Panc1 (cell line): Measurements from ENCODE around the gene HCN4. TPM values are rescaled to one million over a fixed set of nuclear protein-coding genes. Genes with fewer than 3 reads are reported as not detected.

Source experiments
- ATAC-seq: fragments of 200-7000 bp; cut with Tn5 transposase; 2 replicates; pipeline ENCODE4 v1.9.1; 2020; ENCODE audit warnings: mild to moderate bottlenecking, moderate library complexity
- BruUV-seq: library from RNA; stranded (reverse); fragments of 400-500 nt; replicated peaks from 2 replicates; lab custom pipeline; 2021; lab: Mats Ljungman, UMichigan
- CTCF ChIA-PET: fragments of 300-600 bp; sonication (Branson Sonifier 250); formaldehyde crosslinking; loops from one replicate; lab custom pipeline; 2022; ENCODE audit warnings: antibody characterized with exemption; lab: Charles Lee
- POLR2A ChIA-PET: fragments of 300-600 bp; sonication (Branson Sonifier 250); formaldehyde crosslinking; loops from one replicate; lab custom pipeline; 2022; ENCODE audit warnings: antibody characterized with exemption; lab: Charles Lee
- DNase-seq: peaks from one replicate; pipeline ENCODE4 v3.0.0-alpha.2; 2010; ENCODE audit warnings: low read depth, low spot score
- H3K27ac ChIP-seq: 2 replicates; pipeline ENCODE4 v1.5.1; 2011; ENCODE audit warnings: mild to moderate bottlenecking, low read length, inconsistent platforms
- H3K27me3 ChIP-seq: fragments of 200-500 bp; sonication (Bioruptor generic); 2 replicates; pipeline ENCODE4 v1.6.0; 2014; ENCODE audit warnings: low read length, inconsistent platforms; ENCODE audit not compliant: control insufficient read depth, insufficient read depth
- H3K36me3 ChIP-seq: fragments of 200-500 bp; sonication (Bioruptor generic); 2 replicates; pipeline ENCODE4 v1.5.1; 2014; ENCODE audit warnings: inconsistent platforms, mild to moderate bottlenecking, low read length, moderate library complexity; ENCODE audit not compliant: control insufficient read depth, insufficient read depth
- H3K4me1 ChIP-seq: 2 replicates; pipeline ENCODE4 v1.5.1; 2011; ENCODE audit warnings: inconsistent platforms, mild to moderate bottlenecking, low read length, moderate library complexity; ENCODE audit not compliant: control insufficient read depth, insufficient read depth
- H3K4me3 ChIP-seq, 2 experiments: 2 replicates each; pipeline ENCODE4 v1.5.1; 2011 to 2012; ENCODE audit warnings: low read depth in 2 of 2, low read length in 2 of 2, mild to moderate bottlenecking in 2 of 2, inconsistent platforms in 1 of 2, moderate library complexity in 1 of 2
- H3K9me3 ChIP-seq: fragments of 200-500 bp; sonication (Bioruptor generic); 2 replicates; pipeline ENCODE4 v1.5.1; 2014; ENCODE audit warnings: low read depth, mild to moderate bottlenecking, inconsistent platforms, low read length, moderate library complexity; ENCODE audit not compliant: control insufficient read depth, insufficient read depth
- POLR2AphosphoS5 ChIP-seq: IDR thresholded peaks from 2 replicates; pipeline ENCODE4 v1.6.1; 2012; ENCODE audit warnings: mild to moderate bottlenecking, low read depth, low read length, moderate library complexity
- SIN3A ChIP-seq: IDR thresholded peaks from 2 replicates; pipeline ENCODE4 v1.6.1; 2012; ENCODE audit warnings: low read depth, mild to moderate bottlenecking, low read length, moderate library complexity, borderline replicate concordance; ENCODE audit not compliant: insufficient read depth
- TCF7L2 ChIP-seq: IDR thresholded peaks from 2 replicates; pipeline ENCODE4 v1.6.1; 2011; ENCODE audit warnings: mild to moderate bottlenecking, low read depth, low read length, inconsistent platforms
- in situ Hi-C: cut with HindIII; loops from 2 replicates; pipeline ENCODE4 v1.10.0; 2016; ENCODE audit warnings: low sequenced_read_pairs, low pct_unique_long_range_greater_than_20kb
- intact Hi-C: fragments of 100-400 bp; cut with micrococcal nuclease; formaldehyde crosslinking; loops from one replicate; pipeline ENCODE4 v1.10.0; 2022; ENCODE audit not compliant: unreplicated experiment
- total RNA-seq: library from RNA; stranded (reverse); gene quantifications from one replicate; pipeline ENCODE4 v1.2.1, GENCODE V29; 2021; ENCODE audit not compliant: unreplicated experiment
- TF ChIP-seq, protein P1 (sequence below), 2 experiments: IDR thresholded peaks; 2 replicates each; pipeline ENCODE4 v1.6.1; 2011 to 2012; ENCODE audit warnings: low read depth in 2 of 2, control low read depth in 1 of 2, low read length in 1 of 2, mild to moderate bottlenecking in 1 of 2, moderate library complexity in 1 of 2; ENCODE audit not compliant: insufficient read depth in 1 of 2
- TF ChIP-seq, protein P2 (sequence below): fragments of 450-650 bp; IDR thresholded peaks from 2 replicates; pipeline ENCODE4 v1.5.1; 2017; ENCODE audit warnings: mild to moderate bottlenecking

Gene HCN4
- total RNA-seq, 1 experiment from 2014 or later: 0.15 TPM

DNA sequence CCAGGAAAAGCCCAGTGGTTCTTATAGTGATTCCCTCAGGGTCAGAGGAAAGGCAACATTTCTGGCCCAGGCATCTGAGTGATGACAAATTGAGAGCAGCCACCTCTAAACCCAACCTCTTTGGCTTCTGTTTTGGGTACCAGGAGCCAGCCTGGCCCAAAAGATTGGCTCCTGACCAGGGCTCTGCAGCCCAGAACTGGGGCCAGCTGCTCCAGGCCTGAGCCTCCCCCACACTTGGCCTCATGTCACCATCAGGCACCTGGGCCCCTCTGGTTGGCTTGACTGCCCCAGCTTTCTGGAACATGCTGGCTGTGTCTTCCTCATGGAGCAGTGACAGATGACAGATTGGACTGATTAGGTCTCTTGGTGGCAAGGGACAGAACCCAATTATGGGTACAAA is 26.0 kb upstream of the HCN4 start:
- Histone ChIP-seq H3K9me3 (no peaks in the 10 kb centered on the region), H3K4me1 (no peaks in the 10 kb centered on the region), H3K4me3 (no peak overlapping the region), H3K27ac (no peak overlapping the region), H3K27me3 (no peaks in the 10 kb centered on the region; the same call in 1 of the 2 replicates), H3K36me3 (no peaks in the 10 kb centered on the region)
- TF ChIP-seq POLR2AphosphoS5 (no peak), TCF7L2 (no peak)
- TF ChIP-seq, protein P1, sequence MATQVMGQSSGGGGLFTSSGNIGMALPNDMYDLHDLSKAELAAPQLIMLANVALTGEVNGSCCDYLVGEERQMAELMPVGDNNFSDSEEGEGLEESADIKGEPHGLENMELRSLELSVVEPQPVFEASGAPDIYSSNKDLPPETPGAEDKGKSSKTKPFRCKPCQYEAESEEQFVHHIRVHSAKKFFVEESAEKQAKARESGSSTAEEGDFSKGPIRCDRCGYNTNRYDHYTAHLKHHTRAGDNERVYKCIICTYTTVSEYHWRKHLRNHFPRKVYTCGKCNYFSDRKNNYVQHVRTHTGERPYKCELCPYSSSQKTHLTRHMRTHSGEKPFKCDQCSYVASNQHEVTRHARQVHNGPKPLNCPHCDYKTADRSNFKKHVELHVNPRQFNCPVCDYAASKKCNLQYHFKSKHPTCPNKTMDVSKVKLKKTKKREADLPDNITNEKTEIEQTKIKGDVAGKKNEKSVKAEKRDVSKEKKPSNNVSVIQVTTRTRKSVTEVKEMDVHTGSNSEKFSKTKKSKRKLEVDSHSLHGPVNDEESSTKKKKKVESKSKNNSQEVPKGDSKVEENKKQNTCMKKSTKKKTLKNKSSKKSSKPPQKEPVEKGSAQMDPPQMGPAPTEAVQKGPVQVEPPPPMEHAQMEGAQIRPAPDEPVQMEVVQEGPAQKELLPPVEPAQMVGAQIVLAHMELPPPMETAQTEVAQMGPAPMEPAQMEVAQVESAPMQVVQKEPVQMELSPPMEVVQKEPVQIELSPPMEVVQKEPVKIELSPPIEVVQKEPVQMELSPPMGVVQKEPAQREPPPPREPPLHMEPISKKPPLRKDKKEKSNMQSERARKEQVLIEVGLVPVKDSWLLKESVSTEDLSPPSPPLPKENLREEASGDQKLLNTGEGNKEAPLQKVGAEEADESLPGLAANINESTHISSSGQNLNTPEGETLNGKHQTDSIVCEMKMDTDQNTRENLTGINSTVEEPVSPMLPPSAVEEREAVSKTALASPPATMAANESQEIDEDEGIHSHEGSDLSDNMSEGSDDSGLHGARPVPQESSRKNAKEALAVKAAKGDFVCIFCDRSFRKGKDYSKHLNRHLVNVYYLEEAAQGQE (IDR thresholded peaks at IDR 0.05; ENCODE audit: insufficient read depth in 1 of 2, low read depth in 2 of 2, low read length in 1 of 2): no peak
- TF ChIP-seq, protein P2, sequence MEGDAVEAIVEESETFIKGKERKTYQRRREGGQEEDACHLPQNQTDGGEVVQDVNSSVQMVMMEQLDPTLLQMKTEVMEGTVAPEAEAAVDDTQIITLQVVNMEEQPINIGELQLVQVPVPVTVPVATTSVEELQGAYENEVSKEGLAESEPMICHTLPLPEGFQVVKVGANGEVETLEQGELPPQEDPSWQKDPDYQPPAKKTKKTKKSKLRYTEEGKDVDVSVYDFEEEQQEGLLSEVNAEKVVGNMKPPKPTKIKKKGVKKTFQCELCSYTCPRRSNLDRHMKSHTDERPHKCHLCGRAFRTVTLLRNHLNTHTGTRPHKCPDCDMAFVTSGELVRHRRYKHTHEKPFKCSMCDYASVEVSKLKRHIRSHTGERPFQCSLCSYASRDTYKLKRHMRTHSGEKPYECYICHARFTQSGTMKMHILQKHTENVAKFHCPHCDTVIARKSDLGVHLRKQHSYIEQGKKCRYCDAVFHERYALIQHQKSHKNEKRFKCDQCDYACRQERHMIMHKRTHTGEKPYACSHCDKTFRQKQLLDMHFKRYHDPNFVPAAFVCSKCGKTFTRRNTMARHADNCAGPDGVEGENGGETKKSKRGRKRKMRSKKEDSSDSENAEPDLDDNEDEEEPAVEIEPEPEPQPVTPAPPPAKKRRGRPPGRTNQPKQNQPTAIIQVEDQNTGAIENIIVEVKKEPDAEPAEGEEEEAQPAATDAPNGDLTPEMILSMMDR: no peak
- ATAC-seq (no peak), DNase-seq (no peak)
- intact Hi-C loops: no loop called here
- ChIA-PET CTCF (no interaction called here), POLR2A (no interaction called here)
- BruUV-seq: no TSS peak
- in situ Hi-C loops: no loop called here

DNA sequence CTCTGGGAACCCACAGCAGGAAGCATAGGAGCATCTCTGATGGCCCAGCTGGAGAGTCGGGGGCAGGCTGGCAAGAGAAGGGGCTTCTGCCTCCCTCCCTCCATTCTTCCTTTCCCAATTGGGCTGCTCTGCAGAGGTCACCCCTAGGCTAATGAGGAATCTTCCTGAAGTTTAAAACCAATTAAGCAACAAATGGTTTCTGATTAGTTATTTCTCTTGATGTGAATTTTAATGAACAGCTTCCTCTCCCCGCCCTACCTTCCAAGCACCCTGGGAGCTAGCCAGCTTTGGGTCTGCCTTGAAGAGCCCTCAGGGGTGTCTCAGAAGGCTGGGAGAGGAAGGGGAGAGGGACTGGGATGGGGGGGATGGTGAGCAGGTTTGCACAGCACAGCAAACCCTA is 24.6 kb upstream of the HCN4 start:
- CTCF ChIA-PET: no interaction called here
- H3K27me3 ChIP-seq: no peaks in the 10 kb centered on the region; the same call in 1 of the 2 replicates
- BruUV-seq: no TSS peak
- ATAC-seq: no peak
- TF ChIP-seq SIN3A: no peak
- TF ChIP-seq, protein P1 (IDR thresholded peaks at IDR 0.05; ENCODE audit: insufficient read depth in 1 of 2, low read depth in 2 of 2, low read length in 1 of 2): no peak
- TF ChIP-seq TCF7L2: no peak
- POLR2A ChIA-PET: no interaction called here
- no peaks in the 10 kb centered on the region for H3K9me3 ChIP-seq
- in situ Hi-C loops (no loop called here), intact Hi-C loops (no loop called here)
- DNase-seq: no peak
- no peak overlapping the region for H3K27ac ChIP-seq
- H3K4me3 ChIP-seq: no peak overlapping the region
- H3K36me3 ChIP-seq: no peaks in the 10 kb centered on the region
- peaks cover under 1% of the 10 kb centered on the region; the same call in 1 of the 2 replicates for H3K4me1 ChIP-seq
